AG09309 (cell line): ENCODE data around the gene HMGCL.
A peak's percentile ranks its signal among the peaks of the same experiment; 100 is the strongest.

Source experiments
- DNase-seq: peaks from one replicate; pipeline ENCODE4 v3.0.0-alpha.2; 2010; ENCODE audit warnings: low read depth
- H3K4me3 ChIP-seq: 2 replicates; pipeline ENCODE4 v1.5.1; 2011; ENCODE audit warnings: mild to moderate bottlenecking, low read depth, low read length, moderate library complexity; ENCODE audit not compliant: control insufficient read depth
- CTCF ChIP-seq: IDR thresholded peaks from 2 replicates; pipeline ENCODE4 v1.5.1; 2011; ENCODE audit warnings: mild to moderate bottlenecking, low read depth, low read length, inconsistent platforms; ENCODE audit not compliant: insufficient read depth, control insufficient read depth; ENCODE audit errors: missing control alignments

HMGCL gene

GRCh38 chr1:23774174-23774880, 50.9 kb downstream of the HMGCL start:
- no peak for DNase-seq
- TF ChIP-seq CTCF: no peak
- no peak overlapping the region for H3K4me3 ChIP-seq

GRCh38 chr1:23772854-23773242, 52.4 kb downstream of the HMGCL start:
- no peak for TF ChIP-seq CTCF
- no peak for DNase-seq
- no peak overlapping the region for H3K4me3 ChIP-seq

GRCh38 chr1:23772049-23772853, 53.0 kb downstream of the HMGCL start:
- peak; percentile 96 for TF ChIP-seq CTCF
- H3K4me3 ChIP-seq: no peak overlapping the region
- DNase-seq: no peak

GRCh38 chr1:23768733-23769132, 56.5 kb downstream of the HMGCL start:
- no peak overlapping the region for H3K4me3 ChIP-seq
- no peak for TF ChIP-seq CTCF
- DNase-seq: no peak

GRCh38 chr1:23763041-23763577, 62.1 kb downstream of the HMGCL start:
- DNase-seq: no peak
- TF ChIP-seq CTCF: no peak
- no peak overlapping the region for H3K4me3 ChIP-seq

GRCh38 chr1:23759277-23759676, 66.0 kb downstream of the HMGCL start:
- H3K4me3 ChIP-seq: no peak overlapping the region
- TF ChIP-seq CTCF: no peak
- no peak for DNase-seq
